CD4-positive, alpha-beta memory T cell (primary cell): ENCODE results near the gene ATRNL1. TPM values are rescaled to one million over a fixed set of nuclear protein-coding genes. Genes with fewer than 3 reads are reported as not detected.
"Not testable (repeated sequence)": the region's sequence is repeated elsewhere in the genome, so short reads cannot be mapped to it uniquely, and the experiment has no call there.

Experiments used
- CTCF ChIA-PET: fragments of 350-600 bp; sonication (Branson Sonifier 250); formaldehyde crosslinking; loops from one replicate; lab custom pipeline; 2021; ENCODE audit warnings: inconsistent platforms; ENCODE audit not compliant: partially characterized antibody; lab: Charles Lee
- POLR2A ChIA-PET: fragments of 350-600 bp; sonication (Branson Sonifier 250); formaldehyde crosslinking; loops from one replicate; lab custom pipeline; 2021; ENCODE audit not compliant: partially characterized antibody; lab: Charles Lee
- DNase-seq, 5 donors: peaks; one replicate each; pipeline versions ENCODE4 v3.0.0 to v3.0.0-alpha.2; 2020 to 2022; ENCODE audit warnings: mixed read lengths in 1 of 5
- H3K27ac ChIP-seq: one replicate; pipeline ENCODE4 v1.7.0; 2013; ENCODE audit warnings: low read depth, low read length
- H3K27me3 ChIP-seq: 2 replicates; pipeline ENCODE4 v1.7.0; 2013; ENCODE audit warnings: mild to moderate bottlenecking, low read length, moderate library complexity; ENCODE audit not compliant: insufficient read depth
- H3K36me3 ChIP-seq: 2 replicates; pipeline ENCODE4 v1.7.0; 2013; ENCODE audit warnings: mild to moderate bottlenecking, low read length, moderate library complexity; ENCODE audit not compliant: insufficient read depth
- H3K4me1 ChIP-seq: 2 replicates; pipeline ENCODE4 v1.7.0; 2013; ENCODE audit warnings: mild to moderate bottlenecking, low read length, moderate library complexity; ENCODE audit not compliant: insufficient read depth
- H3K4me3 ChIP-seq, 2 donors: one replicate each; pipeline ENCODE4 v1.7.0; 2013; ENCODE audit warnings: low read length in 2 of 2, mild to moderate bottlenecking in 1 of 2
- H3K9me3 ChIP-seq, 2 donors: one replicate each; pipeline ENCODE4 v1.7.0; 2013; ENCODE audit warnings: low read length in 2 of 2, control low read depth in 1 of 2; ENCODE audit not compliant: control insufficient read depth in 1 of 2
- H3K27ac Mint-ChIP-seq, 7 donors: one replicate each; pipeline ENCODE4 v1.8.0; 2020 to 2021; ENCODE audit warnings: mixed read lengths in 7 of 7, mild to moderate bottlenecking in 6 of 7, inconsistent platforms in 3 of 7, moderate library complexity in 3 of 7
- H3K27me3 Mint-ChIP-seq, 2 donors: one replicate each; pipeline ENCODE4 v1.8.0; 2020 to 2021; ENCODE audit warnings: mixed read lengths in 2 of 2
- H3K36me3 Mint-ChIP-seq, 2 donors: one replicate each; pipeline ENCODE4 v1.8.0; 2020 to 2021; ENCODE audit warnings: mixed read lengths in 2 of 2, inconsistent platforms in 1 of 2, mild to moderate bottlenecking in 1 of 2
- H3K4me1 Mint-ChIP-seq, 4 donors: one replicate each; pipeline ENCODE4 v1.8.0; 2020 to 2021; ENCODE audit warnings: mixed read lengths in 4 of 4, mild to moderate bottlenecking in 1 of 4
- H3K4me3 Mint-ChIP-seq, 8 donors: one replicate each; pipeline ENCODE4 v1.8.0; 2020 to 2021; ENCODE audit warnings: mixed read lengths in 8 of 8, mild to moderate bottlenecking in 7 of 8, moderate library complexity in 6 of 8, inconsistent platforms in 3 of 8
- H3K9me3 Mint-ChIP-seq, 8 donors: one replicate each; pipeline ENCODE4 v1.8.0; 2020 to 2021; ENCODE audit warnings: mixed read lengths in 8 of 8, mild to moderate bottlenecking in 5 of 8, inconsistent platforms in 3 of 8, moderate library complexity in 1 of 8
- intact Hi-C: fragments of 100-400 bp; cut with micrococcal nuclease; formaldehyde crosslinking; loops from one replicate; pipeline ENCODE4 v1.15.1; 2023
- polyA plus RNA-seq, 2 donors: library from polyadenylated mRNA; unstranded; fragments of 300-500 nt; fragmentation: Illumina TruSeq; gene quantifications; one replicate each; pipeline ENCODE4 v1.2.3, GENCODE V29; 2021
- total RNA-seq, 2 experiments: library from RNA; stranded (reverse); gene quantifications; one replicate each; pipeline ENCODE4 v1.2.3, GENCODE V29; 2021

Gene ATRNL1
- total and polyA plus RNA-seq, 4 experiments from 2014 or later = 0.23 to 0.50 TPM; not detected in 2

DNA sequence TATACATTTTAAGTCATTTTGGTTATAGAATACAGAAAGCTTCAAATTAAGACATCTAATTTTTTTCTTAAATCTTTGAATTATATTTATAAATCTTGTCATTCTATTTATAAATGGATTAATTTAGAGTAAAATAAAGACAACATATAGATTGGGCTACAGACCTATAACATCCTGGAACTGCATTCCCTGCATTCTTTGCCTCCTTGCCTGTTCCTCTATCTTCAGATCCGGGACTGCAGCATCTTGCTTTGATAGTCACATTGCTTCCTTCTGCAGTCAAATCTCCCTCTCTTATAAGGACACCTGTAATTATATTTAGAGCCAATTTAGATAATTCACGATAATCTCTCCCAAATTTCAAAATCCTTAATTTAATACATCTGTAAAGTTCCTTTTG, 64.2 kb downstream of the ATRNL1 start:
- DNase-seq = no peak
- Mint-ChIP-seq H3K27ac (no peak overlapping the region), H3K36me3 (no peaks in the 10 kb centered on the region), H3K4me1 (no peaks in the 10 kb centered on the region), H3K27me3 (peaks cover 7% of the 10 kb centered on the region in 2 donors), H3K9me3 (peaks cover 0 to 6% (median 2%) of the 10 kb centered on the region in 8 donors), H3K4me3 (no peak overlapping the region)
- H3K36me3 ChIP-seq = no peaks in the 10 kb centered on the region
- no peak overlapping the region for H3K4me3 ChIP-seq
- no peak overlapping the region for H3K27ac ChIP-seq
- ChIA-PET CTCF (interaction anchor here (1.1 kb wide), 1 partner anchor 13 kb away, joined by 3 read pairs; no protein-coding TSS in a partner anchor), POLR2A (no interaction called here)
- no peaks in the 10 kb centered on the region for H3K9me3 ChIP-seq
- intact Hi-C loops = no loop called here
- H3K27me3 ChIP-seq = no peaks in the 10 kb centered on the region
- H3K4me1 ChIP-seq = no peaks in the 10 kb centered on the region

- H3K4me3 ChIP-seq = no peak overlapping the region
- Mint-ChIP-seq H3K4me3 (no peak overlapping the region), H3K9me3 (peaks cover 0 to 2% (median 0%) of the 10 kb centered on the region in 8 donors), H3K4me1 (no peaks in the 10 kb centered on the region), H3K36me3 (no peaks in the 10 kb centered on the region), H3K27me3 (peaks cover 0 to 5% of the 10 kb centered on the region in 2 donors), H3K27ac (no peak overlapping the region)
- intact Hi-C loops = no loop called here
- DNase-seq = no peak
- no peaks in the 10 kb centered on the region for H3K4me1 ChIP-seq
- ChIA-PET CTCF (no interaction called here), POLR2A (no interaction called here)
- no peak overlapping the region for H3K27ac ChIP-seq
- H3K27me3 ChIP-seq = no peaks in the 10 kb centered on the region
- H3K36me3 ChIP-seq = no peaks in the 10 kb centered on the region
- H3K9me3 ChIP-seq = no peaks in the 10 kb centered on the region
Observed at GRCh38 chr10:115163129-115163528, 70.0 kb downstream of the ATRNL1 start.

DNA sequence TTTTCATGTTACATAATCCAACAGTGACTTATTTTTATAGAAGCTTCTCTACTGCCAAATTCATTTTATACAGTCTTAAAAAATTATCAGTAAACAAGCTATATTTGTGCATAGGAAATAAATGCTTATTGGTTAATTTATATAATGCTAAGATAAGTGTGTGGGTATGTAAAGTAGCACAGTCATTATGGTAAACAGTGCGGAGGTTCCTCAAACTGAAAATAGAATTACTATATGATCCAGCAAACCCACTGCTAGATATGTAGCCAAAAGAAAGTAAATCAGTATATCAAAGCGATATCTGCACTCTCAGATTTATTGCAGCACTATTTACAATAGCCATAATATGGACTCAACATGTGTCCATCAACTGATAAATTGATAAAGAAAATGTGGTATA, 71.1 kb downstream of the ATRNL1 start:
- Mint-ChIP-seq H3K27me3 (peaks cover 0 to 5% of the 10 kb centered on the region in 2 donors), H3K36me3 (no peaks in the 10 kb centered on the region), H3K27ac (no peak overlapping the region), H3K9me3 (peaks cover 0 to 2% (median 0%) of the 10 kb centered on the region in 8 donors), H3K4me1 (no peaks in the 10 kb centered on the region), H3K4me3 (no peak overlapping the region)
- Histone ChIP-seq H3K27ac (no peak overlapping the region), H3K4me3 (no peak overlapping the region), H3K36me3 (no peaks in the 10 kb centered on the region), H3K4me1 (no peaks in the 10 kb centered on the region), H3K27me3 (no peaks in the 10 kb centered on the region), H3K9me3 (no peaks in the 10 kb centered on the region)
- ChIA-PET POLR2A (no interaction called here), CTCF (no interaction called here)
- intact Hi-C loops = no loop called here
- no peak for DNase-seq

GRCh38 chr10:115167751-115168150, 74.6 kb downstream of the ATRNL1 start:
- H3K27ac Mint-ChIP-seq = no peak overlapping the region
- H3K4me3 Mint-ChIP-seq = no peak overlapping the region
- DNase-seq = no peak
- Histone ChIP-seq H3K9me3 (no peaks in the 10 kb centered on the region), H3K27me3 (no peaks in the 10 kb centered on the region), H3K4me1 (no peaks in the 10 kb centered on the region), H3K36me3 (no peaks in the 10 kb centered on the region), H3K27ac (no peak overlapping the region), H3K4me3 (no peak overlapping the region)
- intact Hi-C loops = no loop called here
- CTCF ChIA-PET = no interaction called here
- H3K36me3 Mint-ChIP-seq = no peaks in the 10 kb centered on the region
- H3K27me3 Mint-ChIP-seq = peaks cover 0 to 1% of the 10 kb centered on the region in 2 donors
- H3K4me1 Mint-ChIP-seq = no peaks in the 10 kb centered on the region
- POLR2A ChIA-PET = no interaction called here
- H3K9me3 Mint-ChIP-seq = peaks cover 0 to 2% (median 0%) of the 10 kb centered on the region in 8 donors

GRCh38 chr10:115171392-115171960, 78.3 kb downstream of the ATRNL1 start:
- ChIA-PET CTCF (no interaction called here), POLR2A (no interaction called here)
- Mint-ChIP-seq H3K4me3 (no peak overlapping the region), H3K27me3 (peaks cover 0 to 2% of the 10 kb centered on the region in 2 donors), H3K36me3 (no peaks in the 10 kb centered on the region), H3K9me3 (peaks cover 0 to 2% (median 0%) of the 10 kb centered on the region in 8 donors), H3K27ac (no peak overlapping the region), H3K4me1 (peaks cover 0 to 1% (median 0%) of the 10 kb centered on the region in 4 donors)
- Histone ChIP-seq H3K27me3 (no peaks in the 10 kb centered on the region), H3K27ac (no peak overlapping the region), H3K4me3 (no peak overlapping the region), H3K36me3 (no peaks in the 10 kb centered on the region), H3K9me3 (no peaks in the 10 kb centered on the region), H3K4me1 (no peaks in the 10 kb centered on the region)
- intact Hi-C loops = loop anchor here (2.0 kb wide), 1 partner anchor 1215 kb away; no protein-coding TSS in a partner anchor
- DNase-seq = no peak

- POLR2A ChIA-PET = no interaction called here
- Histone ChIP-seq H3K36me3 (no peaks in the 10 kb centered on the region), H3K27me3 (no peaks in the 10 kb centered on the region), H3K9me3 (no peaks in the 10 kb centered on the region), H3K4me1 (no peaks in the 10 kb centered on the region), H3K4me3 (no peak overlapping the region), H3K27ac (no peak overlapping the region)
- DNase-seq = no peak
- Mint-ChIP-seq H3K27ac (no peak overlapping the region), H3K36me3 (no peaks in the 10 kb centered on the region), H3K27me3 (peaks cover 0 to 4% of the 10 kb centered on the region in 2 donors), H3K4me1 (peaks cover 0 to 1% (median 0%) of the 10 kb centered on the region in 4 donors), H3K9me3 (peaks cover 0 to 1% (median 0%) of the 10 kb centered on the region in 8 donors), H3K4me3 (no peak overlapping the region)
- intact Hi-C loops = no loop called here
- CTCF ChIA-PET = no interaction called here
Observed at GRCh38 chr10:115173915-115174443, 80.8 kb downstream of the ATRNL1 start.

DNA sequence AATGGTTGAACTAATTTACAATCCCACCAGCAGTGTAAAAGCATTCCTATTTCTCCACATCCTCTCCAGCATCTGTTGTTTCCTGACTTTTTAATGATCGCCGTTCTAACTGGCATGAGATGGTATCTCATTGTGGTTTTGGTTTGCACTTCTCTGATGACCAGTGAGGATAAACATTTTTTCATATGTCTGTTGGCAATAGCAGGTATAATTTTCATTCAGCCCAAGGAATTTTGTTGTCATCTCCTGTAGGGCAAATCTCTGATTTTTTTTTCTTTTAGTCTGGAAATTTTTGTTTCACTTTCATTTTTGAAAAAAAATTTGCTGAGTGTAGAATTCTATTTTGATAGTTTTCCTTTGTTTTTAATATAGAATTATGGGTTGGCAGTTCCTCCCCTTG, 114.1 kb downstream of the ATRNL1 start:
- H3K4me3 ChIP-seq, H3K36me3 ChIP-seq, H3K27ac ChIP-seq, H3K4me1 ChIP-seq, CTCF ChIA-PET, H3K27me3 ChIP-seq, DNase-seq, H3K27me3 Mint-ChIP-seq, H3K9me3 ChIP-seq, intact Hi-C loops, POLR2A ChIA-PET, H3K9me3 Mint-ChIP-seq, H3K36me3 Mint-ChIP-seq, H3K4me1 Mint-ChIP-seq: not testable (repeated sequence)
- Mint-ChIP-seq H3K4me3 (peak overlapping the region; percentile 37 to 79 (median 70)), H3K27ac (peak overlapping the region in 3 of 7 donors; percentile 0 to 65 (median 32))
